Measurements from ENCODE around the gene CTNNA1. TPM values are rescaled to one million over a fixed set of nuclear protein-coding genes. Genes with fewer than 3 reads are reported as not detected.
A peak's percentile ranks its signal among the peaks of the same experiment; 100 is the strongest.
"Not testable (repeated sequence)": the region's sequence is repeated elsewhere in the genome, so short reads cannot be mapped to it uniquely, and the experiment has no call there.

The CTNNA1 gene
- total RNA-seq, 1 experiment from 2014 or later: 734 TPM

DNA sequence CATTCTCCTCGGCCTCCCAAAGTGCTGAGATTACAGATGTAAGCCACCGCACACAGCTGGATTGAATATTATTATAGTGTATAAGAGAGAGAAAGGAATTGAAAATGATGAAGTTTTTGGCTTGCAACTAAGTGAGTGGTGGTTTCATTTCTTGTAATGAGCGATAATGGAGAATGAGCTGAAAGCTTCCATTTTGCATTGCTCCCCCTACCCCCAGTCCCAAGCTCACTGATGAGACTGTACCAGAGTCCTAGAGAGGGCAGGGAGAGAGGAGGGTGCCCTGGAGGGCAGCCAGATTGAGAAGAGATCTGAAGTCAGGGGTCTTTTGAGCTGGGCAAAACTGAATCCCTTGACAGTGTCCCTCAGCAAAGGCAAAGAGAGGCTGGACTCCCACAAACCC lies 38.5 kb upstream of the CTNNA1 start:
- intact Hi-C loops (cut with micrococcal nuclease; ENCODE audit: unreplicated experiment): no loop called here
- no peak overlapping the region for H3K27ac Mint-ChIP-seq (ENCODE audit: unreplicated experiment)
- no peaks in the 10 kb centered on the region for H3K36me3 Mint-ChIP-seq (ENCODE audit: insufficient read depth, unreplicated experiment)
- CTCF ChIA-PET: interaction anchor here (1.9 kb wide), 1 partner anchor 10 kb away, joined by 14 read pairs; no protein-coding TSS in a partner anchor
- DNase-seq: no peak
- no TSS peak for BruUV-seq (replicated peaks)
- H3K4me1 Mint-ChIP-seq (ENCODE audit: low read depth, unreplicated experiment): peaks cover 28% of the 10 kb centered on the region
- TF ChIP-seq, protein P1, sequence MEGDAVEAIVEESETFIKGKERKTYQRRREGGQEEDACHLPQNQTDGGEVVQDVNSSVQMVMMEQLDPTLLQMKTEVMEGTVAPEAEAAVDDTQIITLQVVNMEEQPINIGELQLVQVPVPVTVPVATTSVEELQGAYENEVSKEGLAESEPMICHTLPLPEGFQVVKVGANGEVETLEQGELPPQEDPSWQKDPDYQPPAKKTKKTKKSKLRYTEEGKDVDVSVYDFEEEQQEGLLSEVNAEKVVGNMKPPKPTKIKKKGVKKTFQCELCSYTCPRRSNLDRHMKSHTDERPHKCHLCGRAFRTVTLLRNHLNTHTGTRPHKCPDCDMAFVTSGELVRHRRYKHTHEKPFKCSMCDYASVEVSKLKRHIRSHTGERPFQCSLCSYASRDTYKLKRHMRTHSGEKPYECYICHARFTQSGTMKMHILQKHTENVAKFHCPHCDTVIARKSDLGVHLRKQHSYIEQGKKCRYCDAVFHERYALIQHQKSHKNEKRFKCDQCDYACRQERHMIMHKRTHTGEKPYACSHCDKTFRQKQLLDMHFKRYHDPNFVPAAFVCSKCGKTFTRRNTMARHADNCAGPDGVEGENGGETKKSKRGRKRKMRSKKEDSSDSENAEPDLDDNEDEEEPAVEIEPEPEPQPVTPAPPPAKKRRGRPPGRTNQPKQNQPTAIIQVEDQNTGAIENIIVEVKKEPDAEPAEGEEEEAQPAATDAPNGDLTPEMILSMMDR (IDR thresholded peaks at IDR 0.05; ENCODE audit: unreplicated experiment): no peak
- no peaks in the 10 kb centered on the region for H3K9me3 Mint-ChIP-seq (ENCODE audit: low read depth, unreplicated experiment)
- H3K27me3 Mint-ChIP-seq (ENCODE audit: unreplicated experiment): no peaks in the 10 kb centered on the region
- no peak overlapping the region for H3K4me3 Mint-ChIP-seq (ENCODE audit: low read depth, unreplicated experiment)

DNA sequence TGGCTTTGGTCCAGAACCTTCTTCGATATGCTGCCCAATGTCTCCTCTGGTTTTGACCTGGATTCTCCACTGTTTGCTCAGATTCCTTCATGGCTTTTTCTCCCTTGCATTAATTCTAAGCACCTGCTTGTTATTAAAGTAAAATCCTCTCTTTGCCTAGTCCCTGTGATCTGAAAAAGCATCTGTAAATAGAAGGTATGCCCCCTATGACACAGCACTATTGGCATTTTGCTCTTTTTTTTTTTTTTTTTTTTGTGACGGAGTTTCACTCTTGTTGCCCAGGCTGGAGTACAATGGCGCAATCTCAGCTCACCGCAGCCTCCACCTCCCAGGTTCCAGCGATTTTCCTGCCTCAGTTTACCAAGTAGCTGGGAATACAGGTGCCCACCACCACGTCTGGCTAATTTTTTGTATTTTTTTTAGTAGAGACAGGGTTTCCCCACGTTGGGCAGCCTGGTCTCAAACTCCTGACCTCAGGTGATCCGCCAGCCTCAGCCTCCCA lies 37.2 kb upstream of the CTNNA1 start:
- BruUV-seq (replicated peaks); H3K36me3 Mint-ChIP-seq (ENCODE audit: insufficient read depth, unreplicated experiment); DNase-seq; H3K4me3 Mint-ChIP-seq (ENCODE audit: low read depth, unreplicated experiment); H3K27ac Mint-ChIP-seq (ENCODE audit: unreplicated experiment); intact Hi-C loops (cut with micrococcal nuclease; ENCODE audit: unreplicated experiment); H3K27me3 Mint-ChIP-seq (ENCODE audit: unreplicated experiment); H3K9me3 Mint-ChIP-seq (ENCODE audit: low read depth, unreplicated experiment): not testable (repeated sequence)
- peaks cover 28% of the 10 kb centered on the region for H3K4me1 Mint-ChIP-seq (ENCODE audit: low read depth, unreplicated experiment)
- CTCF ChIA-PET: interaction anchor here (0.6 to 1.9 kb wide), 4 partner anchors 9 to 1785 kb away, joined by 3 to 14 read pairs (median 5); no protein-coding TSS in a partner anchor

DNA sequence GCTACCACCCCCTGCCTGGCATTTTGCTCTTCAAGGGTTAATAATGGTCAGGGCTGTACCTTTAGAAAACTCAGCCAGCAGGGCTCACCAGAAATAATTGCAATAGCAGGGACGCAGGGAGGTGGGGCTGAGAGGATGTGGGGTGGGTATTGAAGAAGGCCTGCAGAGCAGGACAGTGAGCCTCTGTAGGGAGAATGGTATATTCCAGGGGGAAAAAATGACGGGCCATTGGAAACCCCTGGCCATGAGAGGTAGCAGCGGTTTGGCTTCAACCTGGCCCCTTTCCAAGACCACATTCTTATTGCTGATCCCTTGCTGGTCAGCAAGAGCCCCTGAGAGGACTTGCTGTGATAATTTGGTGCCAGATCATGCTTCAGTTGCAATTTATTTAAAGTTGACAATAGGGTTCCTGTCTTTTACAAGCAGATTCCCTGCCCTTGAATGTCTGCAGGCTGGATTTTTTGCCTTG lies 36.7 kb upstream of the CTNNA1 start:
- CTCF ChIA-PET: interaction anchor here (0.7 to 1.4 kb wide), 2 partner anchors 14 to 69 kb away, joined by 4 to 6 read pairs; no protein-coding TSS in a partner anchor
- peaks cover 28% of the 10 kb centered on the region for H3K4me1 Mint-ChIP-seq (ENCODE audit: low read depth, unreplicated experiment)
- intact Hi-C loops (cut with micrococcal nuclease; ENCODE audit: unreplicated experiment): no loop called here
- TF ChIP-seq, protein P1 (IDR thresholded peaks at IDR 0.05; ENCODE audit: unreplicated experiment): no peak
- DNase-seq: peak; percentile 56
- no peaks in the 10 kb centered on the region for H3K27me3 Mint-ChIP-seq (ENCODE audit: unreplicated experiment)
- H3K9me3 Mint-ChIP-seq (ENCODE audit: low read depth, unreplicated experiment): no peaks in the 10 kb centered on the region
- no peak overlapping the region for H3K4me3 Mint-ChIP-seq (ENCODE audit: low read depth, unreplicated experiment)
- no peak overlapping the region for H3K27ac Mint-ChIP-seq (ENCODE audit: unreplicated experiment)
- BruUV-seq (replicated peaks): no TSS peak
- H3K36me3 Mint-ChIP-seq (ENCODE audit: insufficient read depth, unreplicated experiment): no peaks in the 10 kb centered on the region

DNA sequence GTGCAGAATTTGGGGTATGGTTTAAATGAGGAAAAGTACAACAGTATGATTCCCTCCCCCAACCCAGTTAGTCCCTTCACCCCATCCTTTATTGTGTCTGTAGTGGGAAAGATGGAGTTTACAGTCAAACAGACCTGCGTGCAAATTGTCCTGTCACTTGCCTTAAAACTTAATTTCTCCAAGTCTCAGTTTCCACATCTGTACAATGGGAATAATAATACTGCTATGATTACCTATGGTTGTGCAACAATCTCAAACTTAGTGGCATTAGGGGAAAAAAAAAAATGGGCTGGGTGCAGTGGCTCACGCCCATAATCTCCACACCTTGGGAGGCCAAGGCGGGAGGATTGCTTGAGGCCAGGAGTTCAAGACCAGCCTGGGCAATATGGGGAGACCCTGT lies 35.8 kb upstream of the CTNNA1 start:
- no TSS peak for BruUV-seq (replicated peaks)
- Mint-ChIP-seq H3K4me3 (ENCODE audit: low read depth, unreplicated experiment) (no peak overlapping the region), H3K9me3 (ENCODE audit: low read depth, unreplicated experiment) (no peaks in the 10 kb centered on the region), H3K4me1 (ENCODE audit: low read depth, unreplicated experiment) (peaks cover 27% of the 10 kb centered on the region), H3K27me3 (ENCODE audit: unreplicated experiment) (no peaks in the 10 kb centered on the region), H3K27ac (ENCODE audit: unreplicated experiment) (no peak overlapping the region), H3K36me3 (ENCODE audit: insufficient read depth, unreplicated experiment) (no peaks in the 10 kb centered on the region)
- TF ChIP-seq, protein P1 (IDR thresholded peaks at IDR 0.05; ENCODE audit: unreplicated experiment): no peak
- CTCF ChIA-PET: no interaction called here
- intact Hi-C loops (cut with micrococcal nuclease; ENCODE audit: unreplicated experiment): no loop called here
- DNase-seq: no peak

DNA sequence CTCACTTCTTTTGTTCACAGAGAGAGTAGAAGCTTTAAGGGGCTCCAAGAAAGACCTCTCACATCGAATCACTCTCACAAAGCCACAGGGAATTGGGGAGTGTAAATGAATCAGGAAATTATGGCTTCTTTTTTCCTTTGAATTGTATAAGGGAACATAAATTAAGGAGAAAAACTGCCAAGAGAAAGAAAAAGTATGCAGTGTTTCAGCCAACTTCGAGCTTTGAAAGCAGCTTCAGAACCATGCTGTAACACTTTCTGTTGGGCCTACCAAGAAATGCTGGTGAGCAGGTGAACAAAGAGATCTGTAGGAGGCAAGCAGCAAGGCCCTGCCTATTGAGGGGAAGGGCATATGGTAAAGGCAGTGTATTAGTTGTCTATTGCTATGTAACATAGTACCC lies 33.4 kb upstream of the CTNNA1 start:
- peaks cover 47% of the 10 kb centered on the region for H3K4me1 Mint-ChIP-seq (ENCODE audit: low read depth, unreplicated experiment)
- H3K36me3 Mint-ChIP-seq (ENCODE audit: insufficient read depth, unreplicated experiment): no peaks in the 10 kb centered on the region
- H3K27me3 Mint-ChIP-seq (ENCODE audit: unreplicated experiment): no peaks in the 10 kb centered on the region
- no TSS peak for BruUV-seq (replicated peaks)
- CTCF ChIA-PET: no interaction called here
- no peaks in the 10 kb centered on the region for H3K9me3 Mint-ChIP-seq (ENCODE audit: low read depth, unreplicated experiment)
- intact Hi-C loops (cut with micrococcal nuclease; ENCODE audit: unreplicated experiment): no loop called here
- TF ChIP-seq, protein P1 (IDR thresholded peaks at IDR 0.05; ENCODE audit: unreplicated experiment): no peak
- no peak for DNase-seq
- H3K4me3 Mint-ChIP-seq (ENCODE audit: low read depth, unreplicated experiment): no peak overlapping the region
- H3K27ac Mint-ChIP-seq (ENCODE audit: unreplicated experiment): no peak overlapping the region

Measured in Calu3 (cell line).